Vagina (tissue), 2 donors: ENCODE data around the gene DUS2. TPM values are rescaled to one million over a fixed set of nuclear protein-coding genes. Genes with fewer than 3 reads are reported as not detected.

Source experiments
- DNase-seq, 2 donors: peaks; one replicate each; pipeline ENCODE4 v3.0.0-alpha.2; 2017; ENCODE audit errors: extremely low spot score in 2 of 2
- H3K27ac ChIP-seq: fragments of 200-600 bp; sonication (generic); one replicate; pipeline ENCODE4 v1.5.1; 2019
- H3K27me3 ChIP-seq: fragments of 200-600 bp; sonication (generic); one replicate; pipeline ENCODE4 v1.5.1; 2019
- H3K36me3 ChIP-seq, 2 donors: fragments of 200-600 bp; sonication (generic); one replicate each; pipeline ENCODE4 v1.5.1; 2017 to 2019
- H3K4me1 ChIP-seq: fragments of 200-600 bp; sonication (generic); one replicate; pipeline ENCODE4 v1.5.1; 2019
- H3K4me3 ChIP-seq, 2 donors: fragments of 200-600 bp; sonication (generic); 1 replicate in 1 of 2; 2 replicates in 1 of 2; pipeline ENCODE4 v1.5.1; 2016 to 2019
- H3K9me3 ChIP-seq: fragments of 200-600 bp; sonication (generic); one replicate; pipeline ENCODE4 v1.5.1; 2019
- POLR2A ChIP-seq, 2 donors: fragments of 450-650 bp; IDR thresholded peaks; one replicate each; pipeline ENCODE4 v1.6.1; 2017; ENCODE audit warnings: antibody characterized with exemption in 2 of 2, mild to moderate bottlenecking in 2 of 2, moderate library complexity in 2 of 2
- POLR2AphosphoS5 ChIP-seq, 2 donors: sonication (generic); formaldehyde crosslinking; IDR thresholded peaks; one replicate each; pipeline ENCODE4 v1.9.0; 2017; ENCODE audit warnings: antibody characterized with exemption in 2 of 2, mild to moderate bottlenecking in 2 of 2, low read depth in 1 of 2; ENCODE audit not compliant: insufficient read depth in 1 of 2
- intact Hi-C: fragments of 100-400 bp; cut with DNase I; formaldehyde crosslinking; loops from one replicate; pipeline ENCODE4 v1.15.1; 2023
- total RNA-seq: library from RNA; depleted of rRNA; stranded (reverse); fragments of >200 nt; gene quantifications from one replicate; pipeline ENCODE4 v1.2.3, GENCODE V29; 2016
- TF ChIP-seq, protein P1 (sequence below), 3 experiments: fragments of 450-650 bp in 2 of 3; fragments of 200-600 bp in 1 of 3; sonication (generic) in 1 of 3; IDR thresholded peaks; one replicate each; pipeline ENCODE4 v1.5.1; 2017 to 2019; ENCODE audit warnings: antibody characterized with exemption in 3 of 3, mild to moderate bottlenecking in 2 of 3, moderate library complexity in 2 of 3

DUS2 gene
- total RNA-seq, 1 donor from 2014 or later, result 11.5 TPM

GRCh38 chr16:68094614-68094934 is 71.5 kb downstream of the DUS2 start:
- Histone ChIP-seq H3K4me3 (no peak overlapping the region), H3K36me3 (no peaks in the 10 kb centered on the region), H3K9me3 (no peaks in the 10 kb centered on the region), H3K4me1 (peaks cover 70% of the 10 kb centered on the region), H3K27ac (no peak overlapping the region), H3K27me3 (no peaks in the 10 kb centered on the region)
- intact Hi-C loops, result no loop called here
- no peak for DNase-seq
- TF ChIP-seq POLR2AphosphoS5 (IDR thresholded peaks at IDR 0.05; ENCODE audit: insufficient read depth in 1 of 2, low read depth in 1 of 2) (no peak), POLR2A (IDR thresholded peaks at IDR 0.05) (no peak)
- TF ChIP-seq, protein P1, sequence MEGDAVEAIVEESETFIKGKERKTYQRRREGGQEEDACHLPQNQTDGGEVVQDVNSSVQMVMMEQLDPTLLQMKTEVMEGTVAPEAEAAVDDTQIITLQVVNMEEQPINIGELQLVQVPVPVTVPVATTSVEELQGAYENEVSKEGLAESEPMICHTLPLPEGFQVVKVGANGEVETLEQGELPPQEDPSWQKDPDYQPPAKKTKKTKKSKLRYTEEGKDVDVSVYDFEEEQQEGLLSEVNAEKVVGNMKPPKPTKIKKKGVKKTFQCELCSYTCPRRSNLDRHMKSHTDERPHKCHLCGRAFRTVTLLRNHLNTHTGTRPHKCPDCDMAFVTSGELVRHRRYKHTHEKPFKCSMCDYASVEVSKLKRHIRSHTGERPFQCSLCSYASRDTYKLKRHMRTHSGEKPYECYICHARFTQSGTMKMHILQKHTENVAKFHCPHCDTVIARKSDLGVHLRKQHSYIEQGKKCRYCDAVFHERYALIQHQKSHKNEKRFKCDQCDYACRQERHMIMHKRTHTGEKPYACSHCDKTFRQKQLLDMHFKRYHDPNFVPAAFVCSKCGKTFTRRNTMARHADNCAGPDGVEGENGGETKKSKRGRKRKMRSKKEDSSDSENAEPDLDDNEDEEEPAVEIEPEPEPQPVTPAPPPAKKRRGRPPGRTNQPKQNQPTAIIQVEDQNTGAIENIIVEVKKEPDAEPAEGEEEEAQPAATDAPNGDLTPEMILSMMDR (IDR thresholded peaks at IDR 0.05), result no peak

DNA sequence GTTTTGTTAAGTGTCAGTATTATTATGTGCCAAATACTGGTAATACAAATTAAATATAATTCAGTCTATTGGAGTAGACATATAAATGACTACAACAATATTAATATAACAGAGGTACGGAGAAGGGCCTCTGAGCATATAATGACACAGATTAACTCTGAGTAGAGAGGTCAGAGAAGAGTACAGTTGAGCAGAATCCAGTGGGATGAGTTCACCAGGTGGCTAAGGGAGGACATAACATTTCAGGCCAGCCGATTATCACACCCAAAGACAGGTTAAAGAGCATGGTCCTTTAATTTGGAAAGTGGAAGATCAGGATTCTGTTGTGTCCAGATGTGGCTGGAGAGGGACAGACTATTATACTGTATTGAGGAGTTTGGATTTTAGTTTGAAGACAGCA is 73.4 kb downstream of the DUS2 start:
- H3K4me1 ChIP-seq, result peaks cover 55% of the 10 kb centered on the region
- no peaks in the 10 kb centered on the region for H3K9me3 ChIP-seq
- H3K36me3 ChIP-seq, result no peaks in the 10 kb centered on the region
- DNase-seq, result no peak
- H3K27me3 ChIP-seq, result no peaks in the 10 kb centered on the region
- H3K27ac ChIP-seq, result no peak overlapping the region
- TF ChIP-seq POLR2AphosphoS5 (IDR thresholded peaks at IDR 0.05; ENCODE audit: insufficient read depth in 1 of 2, low read depth in 1 of 2) (no peak), POLR2A (IDR thresholded peaks at IDR 0.05) (no peak)
- TF ChIP-seq, protein P1 (IDR thresholded peaks at IDR 0.05), result no peak
- intact Hi-C loops, result no loop called here
- no peak overlapping the region for H3K4me3 ChIP-seq

DNA sequence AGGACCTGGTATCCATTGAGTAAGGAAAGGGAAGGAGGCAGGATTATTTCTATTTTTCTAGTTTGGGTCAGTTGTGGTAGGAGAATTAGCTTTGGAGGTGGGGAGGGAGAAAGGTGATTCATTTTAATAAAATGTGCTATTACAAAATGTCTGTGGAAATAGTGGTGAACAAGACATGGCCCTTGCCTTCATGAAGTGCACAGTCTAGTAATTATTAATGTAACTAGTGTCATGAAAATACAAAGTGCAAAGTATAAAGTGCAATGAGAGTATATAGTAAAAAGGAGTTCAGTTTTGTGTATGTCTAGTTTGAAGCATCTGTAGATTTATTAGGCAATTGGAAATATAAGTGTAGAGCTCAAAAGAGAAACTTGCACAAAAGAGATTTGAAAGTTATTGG is 74.0 kb downstream of the DUS2 start:
- TF ChIP-seq POLR2AphosphoS5 (IDR thresholded peaks at IDR 0.05; ENCODE audit: insufficient read depth in 1 of 2, low read depth in 1 of 2) (no peak), POLR2A (IDR thresholded peaks at IDR 0.05) (no peak)
- TF ChIP-seq, protein P1 (IDR thresholded peaks at IDR 0.05), result no peak
- Histone ChIP-seq H3K36me3 (no peaks in the 10 kb centered on the region), H3K27ac (no peak overlapping the region), H3K4me1 (peaks cover 49% of the 10 kb centered on the region), H3K4me3 (no peak overlapping the region), H3K9me3 (no peaks in the 10 kb centered on the region), H3K27me3 (no peaks in the 10 kb centered on the region)
- DNase-seq, result no peak
- intact Hi-C loops, result no loop called here

DNA sequence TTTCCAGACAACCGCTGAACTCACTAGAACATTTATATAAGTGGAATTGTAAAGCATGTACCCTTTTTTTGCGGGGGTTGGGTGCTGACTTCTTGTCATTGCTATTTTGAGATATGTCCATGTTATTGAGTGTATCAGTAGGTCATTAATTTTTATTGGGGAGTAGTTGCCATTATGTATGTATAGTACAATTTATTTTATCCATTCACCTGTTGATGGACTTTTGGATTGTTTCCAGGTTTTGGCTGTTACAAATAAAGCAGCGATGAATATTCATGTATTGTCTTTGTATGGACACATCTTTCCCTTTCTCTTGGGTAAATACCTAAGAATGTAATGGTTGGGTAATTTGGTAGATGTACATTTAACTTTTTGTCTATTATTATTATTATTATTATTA is 74.8 kb downstream of the DUS2 start:
- no peaks in the 10 kb centered on the region for H3K36me3 ChIP-seq
- H3K27me3 ChIP-seq, result no peaks in the 10 kb centered on the region
- no peak overlapping the region for H3K4me3 ChIP-seq
- H3K27ac ChIP-seq, result no peak overlapping the region
- H3K9me3 ChIP-seq, result no peaks in the 10 kb centered on the region
- intact Hi-C loops, result no loop called here
- TF ChIP-seq POLR2AphosphoS5 (IDR thresholded peaks at IDR 0.05; ENCODE audit: insufficient read depth in 1 of 2, low read depth in 1 of 2) (no peak), POLR2A (IDR thresholded peaks at IDR 0.05) (no peak)
- TF ChIP-seq, protein P1 (IDR thresholded peaks at IDR 0.05), result no peak
- H3K4me1 ChIP-seq, result peaks cover 41% of the 10 kb centered on the region
- DNase-seq, result no peak

DNA sequence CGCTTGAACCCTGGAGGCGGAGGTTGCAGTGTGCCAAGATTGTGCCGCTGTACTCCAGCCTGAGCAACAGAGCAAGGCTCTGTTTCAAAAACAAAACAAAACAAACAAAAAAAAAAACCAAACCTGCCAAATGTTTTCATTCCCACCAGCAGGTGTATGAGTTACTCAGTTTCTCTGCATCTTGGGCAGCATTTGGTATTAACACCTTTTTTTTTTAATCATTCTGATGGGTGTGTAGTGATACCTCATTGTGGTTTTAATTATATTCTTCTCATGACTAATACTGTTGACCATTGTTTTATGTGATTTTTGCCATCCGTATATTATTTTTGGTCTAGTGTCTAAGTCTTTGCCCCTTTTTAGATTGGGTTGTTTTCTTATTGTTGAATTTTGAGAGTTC is 77.4 kb downstream of the DUS2 start:
- Histone ChIP-seq H3K4me3 (no peak overlapping the region), H3K36me3 (no peaks in the 10 kb centered on the region), H3K27ac (no peak overlapping the region), H3K9me3 (no peaks in the 10 kb centered on the region), H3K27me3 (no peaks in the 10 kb centered on the region), H3K4me1 (peaks cover 16% of the 10 kb centered on the region)
- intact Hi-C loops, result no loop called here
- TF ChIP-seq, protein P1 (IDR thresholded peaks at IDR 0.05), result no peak
- TF ChIP-seq POLR2A (IDR thresholded peaks at IDR 0.05) (no peak), POLR2AphosphoS5 (IDR thresholded peaks at IDR 0.05; ENCODE audit: insufficient read depth in 1 of 2, low read depth in 1 of 2) (no peak)
- no peak for DNase-seq
